Thyroid gland (tissue), 4 donors: ENCODE data around the gene CDYL. TPM values are rescaled to one million over a fixed set of nuclear protein-coding genes. Genes with fewer than 3 reads are reported as not detected.

Experiments used
- DNase-seq, 2 donors: peaks; one replicate each; pipeline ENCODE4 v3.0.0-alpha.2; 2019
- H3K27ac ChIP-seq, 3 donors: fragments of 200-600 bp; sonication (generic); 1 replicate in 2 of 3; 2 replicates in 1 of 3; pipeline ENCODE4 v1.5.1; 2016 to 2019; ENCODE audit warnings: mild to moderate bottlenecking in 1 of 3, moderate library complexity in 1 of 3
- H3K27me3 ChIP-seq: fragments of 200-600 bp; sonication (generic); one replicate; pipeline ENCODE4 v1.5.1; 2019
- H3K36me3 ChIP-seq, 2 donors: fragments of 200-600 bp; sonication (generic); one replicate each; pipeline ENCODE4 v1.5.1; 2016 to 2019
- H3K4me1 ChIP-seq, 2 donors: fragments of 200-600 bp; sonication (generic); one replicate each; pipeline ENCODE4 v1.5.1; 2017 to 2019
- H3K4me3 ChIP-seq, 3 donors: fragments of 200-600 bp; sonication (generic); replicated peaks in 1 of 3; 1 replicate in 2 of 3; 2 replicates in 1 of 3; pipeline ENCODE4 v1.5.1; 2016; ENCODE audit warnings: mild to moderate bottlenecking in 1 of 3
- H3K9me3 ChIP-seq: fragments of 200-600 bp; sonication (generic); one replicate; pipeline ENCODE4 v1.5.1; 2017
- POLR2A ChIP-seq, 2 donors: fragments of 450-650 bp; IDR thresholded peaks; one replicate each; pipeline ENCODE4 v1.6.1; 2017; ENCODE audit warnings: antibody characterized with exemption in 2 of 2, mild to moderate bottlenecking in 2 of 2, moderate library complexity in 1 of 2
- WGBS, 2 donors: methylation state at CpG; one replicate each; pipeline ENCODE4 v1.1.5; 2017; 5-methylcytosine and 5-hydroxymethylcytosine counted together
- intact Hi-C: fragments of 100-400 bp; cut with DNase I; formaldehyde crosslinking; loops from one replicate; pipeline ENCODE4 v1.15.1; 2023
- total RNA-seq, 4 donors: library from RNA; depleted of rRNA; stranded (reverse); fragments of >200 nt; gene quantifications; one replicate each; pipeline ENCODE4 v1.2.3, GENCODE V29; 2016
- TF ChIP-seq, protein P1 (sequence below), 6 experiments: fragments of 200-600 bp in 3 of 6; fragments of 450-650 bp in 3 of 6; sonication (generic) in 3 of 6; IDR thresholded peaks; one replicate each; pipeline ENCODE4 v1.5.1; 2016 to 2019; ENCODE audit warnings: antibody characterized with exemption in 6 of 6, mild to moderate bottlenecking in 2 of 6, inconsistent platforms in 1 of 6, moderate library complexity in 1 of 6

The CDYL gene
- total RNA-seq, 4 donors from 2014 or later = 22.6 to 61.4 (median 43.7) TPM

DNA sequence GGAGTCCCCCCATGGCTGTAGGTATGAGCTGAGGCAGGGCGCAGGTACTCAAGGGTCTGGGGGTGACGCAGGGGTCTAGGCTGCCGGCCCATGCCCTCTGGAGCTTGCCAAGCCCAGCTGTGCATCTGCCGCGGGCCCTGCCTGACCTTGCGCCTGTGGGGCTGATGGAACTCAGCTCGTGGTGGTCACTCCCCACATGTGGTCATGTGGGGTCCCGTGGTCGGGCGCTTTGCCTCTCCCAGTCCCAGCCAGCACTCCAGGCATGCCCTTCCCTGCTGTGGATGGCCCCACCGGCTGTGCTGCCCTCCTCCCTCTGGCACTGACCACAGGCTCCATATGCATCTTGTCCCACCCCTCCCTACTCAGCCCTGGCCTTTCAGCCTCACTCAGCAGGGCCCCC is 170.3 kb downstream of the CDYL start:
- H3K4me1 ChIP-seq = peaks cover 16 to 18% of the 10 kb centered on the region in 2 donors
- TF ChIP-seq, protein P1, sequence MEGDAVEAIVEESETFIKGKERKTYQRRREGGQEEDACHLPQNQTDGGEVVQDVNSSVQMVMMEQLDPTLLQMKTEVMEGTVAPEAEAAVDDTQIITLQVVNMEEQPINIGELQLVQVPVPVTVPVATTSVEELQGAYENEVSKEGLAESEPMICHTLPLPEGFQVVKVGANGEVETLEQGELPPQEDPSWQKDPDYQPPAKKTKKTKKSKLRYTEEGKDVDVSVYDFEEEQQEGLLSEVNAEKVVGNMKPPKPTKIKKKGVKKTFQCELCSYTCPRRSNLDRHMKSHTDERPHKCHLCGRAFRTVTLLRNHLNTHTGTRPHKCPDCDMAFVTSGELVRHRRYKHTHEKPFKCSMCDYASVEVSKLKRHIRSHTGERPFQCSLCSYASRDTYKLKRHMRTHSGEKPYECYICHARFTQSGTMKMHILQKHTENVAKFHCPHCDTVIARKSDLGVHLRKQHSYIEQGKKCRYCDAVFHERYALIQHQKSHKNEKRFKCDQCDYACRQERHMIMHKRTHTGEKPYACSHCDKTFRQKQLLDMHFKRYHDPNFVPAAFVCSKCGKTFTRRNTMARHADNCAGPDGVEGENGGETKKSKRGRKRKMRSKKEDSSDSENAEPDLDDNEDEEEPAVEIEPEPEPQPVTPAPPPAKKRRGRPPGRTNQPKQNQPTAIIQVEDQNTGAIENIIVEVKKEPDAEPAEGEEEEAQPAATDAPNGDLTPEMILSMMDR (IDR thresholded peaks at IDR 0.05) = no peak
- TF ChIP-seq POLR2A (IDR thresholded peaks at IDR 0.05) = no peak
- H3K36me3 ChIP-seq = peaks cover 0 to 4% of the 10 kb centered on the region in 2 donors
- intact Hi-C loops = no loop called here
- no peak overlapping the region for H3K27ac ChIP-seq
- DNase-seq = no peak
- no peak overlapping the region for H3K4me3 ChIP-seq
- WGBS, 2 donors = 87 to 100% methylated on average over 1 to 5 of the region's 11 CpGs
- no peaks in the 10 kb centered on the region for H3K9me3 ChIP-seq
- no peaks in the 10 kb centered on the region for H3K27me3 ChIP-seq

DNA sequence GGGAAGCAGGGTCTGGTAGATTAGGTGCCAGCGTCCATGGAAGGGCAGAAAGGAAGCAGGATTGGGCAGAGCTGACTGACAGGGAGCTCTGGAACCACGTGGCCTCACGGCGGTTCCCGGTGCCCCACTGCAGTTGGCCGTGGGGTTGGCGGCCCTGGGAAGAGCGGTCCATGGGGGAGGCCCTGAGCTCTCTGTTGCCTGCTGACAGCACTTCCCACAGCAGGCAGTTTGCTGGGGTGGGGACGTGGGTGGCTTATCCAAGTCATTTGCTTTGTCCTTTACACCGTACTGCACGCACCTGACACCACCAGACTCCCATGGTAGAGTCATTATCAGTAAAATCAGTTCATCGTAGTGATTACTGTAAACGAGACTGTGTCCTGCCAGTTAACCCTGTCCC is 171.5 kb downstream of the CDYL start:
- peaks cover 4 to 6% of the 10 kb centered on the region in 2 donors for H3K36me3 ChIP-seq
- WGBS, 2 donors = 91 to 93% methylated on average over 12 to 13 of the region's 13 CpGs

DNA sequence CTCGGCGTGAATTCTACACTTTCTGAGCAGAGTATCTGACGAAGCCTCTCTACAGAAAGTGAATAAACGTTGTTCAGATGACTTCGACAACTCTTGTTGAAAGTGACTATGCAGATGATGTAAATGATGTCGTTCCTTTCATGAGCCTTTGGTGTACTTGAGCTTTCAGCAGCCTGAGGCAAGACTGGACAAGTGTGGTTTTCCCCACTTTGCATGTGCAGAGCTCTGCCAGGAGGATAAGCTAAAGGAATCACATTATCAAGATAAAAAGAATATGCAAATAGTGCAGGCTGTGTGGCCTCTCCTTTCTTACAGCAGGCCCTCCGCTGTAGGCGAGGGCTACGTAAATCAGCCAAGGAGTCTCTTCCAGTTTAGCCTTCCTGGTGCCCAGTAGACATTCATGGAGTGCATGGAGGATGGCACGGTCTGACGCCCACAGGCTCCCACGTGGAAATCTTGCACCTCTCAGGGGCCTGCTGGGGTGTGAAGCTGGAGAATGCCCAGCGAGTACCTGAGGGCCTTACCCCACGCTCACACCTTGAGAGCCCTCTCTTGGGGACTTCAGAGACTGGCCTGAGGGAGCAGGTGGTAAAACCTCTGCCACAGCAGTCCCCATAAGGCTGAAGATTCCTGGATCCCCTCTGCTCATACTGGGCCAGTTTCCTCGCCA is 172.7 kb downstream of the CDYL start:
- H3K27me3 ChIP-seq = no peaks in the 10 kb centered on the region
- WGBS, 2 donors = 69 to 75% methylated on average over 14 of the region's 15 CpGs
- H3K9me3 ChIP-seq = no peaks in the 10 kb centered on the region
- no peak overlapping the region for H3K4me3 ChIP-seq
- DNase-seq = peak; percentile 77 to 83
- intact Hi-C loops = no loop called here
- H3K36me3 ChIP-seq = peaks cover 12 to 14% of the 10 kb centered on the region in 2 donors
- H3K4me1 ChIP-seq = peaks cover 0 to 4% of the 10 kb centered on the region in 2 donors
- TF ChIP-seq POLR2A (IDR thresholded peaks at IDR 0.05) = no peak
- TF ChIP-seq, protein P1 (IDR thresholded peaks at IDR 0.05) = no peak
- no peak overlapping the region for H3K27ac ChIP-seq

More for the DNA sequence above, 171.5 kb downstream of the CDYL start:
- intact Hi-C loops = no loop called here
- no peak for DNase-seq
- Histone ChIP-seq H3K27me3 (no peaks in the 10 kb centered on the region), H3K27ac (no peak overlapping the region), H3K4me3 (no peak overlapping the region), H3K9me3 (no peaks in the 10 kb centered on the region), H3K4me1 (peaks cover 4 to 7% of the 10 kb centered on the region in 2 donors)
- TF ChIP-seq, protein P1 (IDR thresholded peaks at IDR 0.05) = no peak
- no peak for TF ChIP-seq POLR2A (IDR thresholded peaks at IDR 0.05)

DNA sequence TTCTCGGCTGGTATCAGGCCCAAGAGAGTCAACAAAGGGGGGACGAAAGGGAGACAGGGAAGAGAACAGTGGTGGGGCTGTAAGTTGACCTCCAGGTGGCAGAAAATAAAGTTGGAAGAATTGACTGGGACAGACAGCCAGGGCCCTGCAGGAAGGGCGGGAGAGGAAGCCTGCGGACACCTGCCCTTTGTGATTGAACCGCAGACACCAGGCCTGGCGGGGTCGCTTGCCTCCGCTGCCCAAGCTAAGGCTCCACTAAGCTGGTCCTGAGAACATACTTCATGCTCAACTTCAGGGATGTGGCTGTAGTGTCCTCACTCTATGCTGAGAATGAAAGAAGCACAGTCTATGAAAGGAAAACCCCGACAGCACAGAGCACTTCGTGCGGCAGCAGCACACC is 173.9 kb downstream of the CDYL start:
- no peaks in the 10 kb centered on the region for H3K9me3 ChIP-seq
- H3K27me3 ChIP-seq = no peaks in the 10 kb centered on the region
- 92 to 94% methylated on average over 11 of the region's 11 CpGs for WGBS, 2 donors
- no peak overlapping the region for H3K4me3 ChIP-seq
- H3K4me1 ChIP-seq = peaks cover 0 to 4% of the 10 kb centered on the region in 2 donors
- H3K27ac ChIP-seq = no peak overlapping the region
- TF ChIP-seq, protein P1 (IDR thresholded peaks at IDR 0.05) = no peak
- no peak for TF ChIP-seq POLR2A (IDR thresholded peaks at IDR 0.05)
- DNase-seq = no peak
- H3K36me3 ChIP-seq = peaks cover 13 to 19% of the 10 kb centered on the region in 2 donors
- intact Hi-C loops = no loop called here

DNA sequence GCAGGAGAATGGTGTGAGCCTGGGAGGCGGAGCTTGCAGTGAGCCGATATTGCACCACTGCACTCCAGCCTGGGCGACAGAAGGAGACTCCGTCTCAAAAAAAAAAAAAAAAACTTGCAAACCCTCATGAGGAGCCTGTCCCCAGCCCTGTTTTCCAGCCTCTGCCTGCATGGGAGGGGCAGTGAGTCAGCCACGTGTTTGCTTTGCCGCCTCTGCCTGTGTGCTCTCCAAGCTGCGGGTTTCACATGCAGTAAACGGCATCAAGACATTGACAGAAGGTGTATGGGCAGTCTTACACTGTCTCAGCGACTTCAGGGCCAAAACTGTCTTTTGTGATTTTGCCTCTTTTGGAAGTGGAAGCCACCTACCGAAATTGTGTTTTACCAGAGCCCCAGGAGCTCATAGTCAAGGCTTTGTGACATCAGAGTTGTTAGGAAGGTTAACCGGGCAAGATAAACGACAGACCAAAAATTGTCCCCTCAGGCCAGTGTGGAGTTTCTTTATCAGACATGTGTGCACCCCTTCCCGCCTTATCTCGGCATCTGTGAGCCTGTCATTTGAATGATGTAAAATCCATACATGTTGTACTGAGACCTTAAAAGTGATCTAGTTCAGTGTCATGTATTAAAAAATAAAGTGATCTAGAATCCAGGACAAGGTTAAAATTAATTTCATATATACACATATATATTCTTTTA is 174.8 kb downstream of the CDYL start:
- intact Hi-C loops = no loop called here
- Histone ChIP-seq H3K4me3 (no peak overlapping the region), H3K27ac (no peak overlapping the region), H3K36me3 (peaks cover 14 to 19% of the 10 kb centered on the region in 2 donors), H3K27me3 (no peaks in the 10 kb centered on the region), H3K9me3 (no peaks in the 10 kb centered on the region), H3K4me1 (peaks cover 0 to 4% of the 10 kb centered on the region in 2 donors)
- 89 to 92% methylated on average over 14 of the region's 14 CpGs for WGBS, 2 donors
- TF ChIP-seq, protein P1 (IDR thresholded peaks at IDR 0.05) = no peak
- no peak for TF ChIP-seq POLR2A (IDR thresholded peaks at IDR 0.05)
- no peak for DNase-seq
